Measurements from ENCODE around the gene SPOPL. TPM values are rescaled to one million over a fixed set of nuclear protein-coding genes. Genes with fewer than 3 reads are reported as not detected.

Gene SPOPL
- total RNA-seq, 1 experiment from 2014 or later: 7.6 TPM

- no peak for DNase-seq (ENCODE audit: low read depth, low spot score)
- in situ Hi-C loops (cut with HindIII; ENCODE audit: low pct_unique_long_range_greater_than_20kb, low sequenced_read_pairs): no loop called here
Measured at GRCh38 chr2:138617026-138617425, 115.5 kb downstream of the SPOPL start.

- DNase-seq (ENCODE audit: low read depth, low spot score): no peak
- in situ Hi-C loops (cut with HindIII; ENCODE audit: low pct_unique_long_range_greater_than_20kb, low sequenced_read_pairs): no loop called here
Measured at GRCh38 chr2:138618971-138619370, 117.4 kb downstream of the SPOPL start.

- in situ Hi-C loops (cut with HindIII; ENCODE audit: low pct_unique_long_range_greater_than_20kb, low sequenced_read_pairs): no loop called here
- DNase-seq (ENCODE audit: low read depth, low spot score): no peak
Measured at GRCh38 chr2:138620431-138620830, 118.9 kb downstream of the SPOPL start.

DNA sequence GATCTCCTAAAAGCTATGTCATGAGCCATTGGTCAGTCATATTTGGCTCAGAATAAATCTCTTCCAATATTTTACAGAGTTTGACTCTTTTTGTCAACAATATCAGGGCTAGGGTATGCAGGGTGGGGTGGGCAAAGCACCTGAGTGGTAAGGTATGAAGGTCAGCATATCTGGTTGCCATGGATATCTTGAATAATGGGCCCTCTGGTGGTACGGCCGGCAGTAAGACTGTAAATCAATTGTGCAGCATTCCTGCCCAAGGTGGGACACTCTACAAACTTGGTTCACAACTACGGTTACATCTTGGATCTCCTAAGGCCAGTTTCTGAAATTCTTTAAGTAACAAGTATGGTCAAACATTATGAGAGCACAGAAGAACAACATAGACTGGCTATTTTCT, 119.6 kb downstream of the SPOPL start:
- no peak for DNase-seq (ENCODE audit: low read depth, low spot score)
- in situ Hi-C loops (cut with HindIII; ENCODE audit: low pct_unique_long_range_greater_than_20kb, low sequenced_read_pairs): no loop called here

GRCh38 chr2:138622613-138623012, 121.0 kb downstream of the SPOPL start:
- no peak for DNase-seq (ENCODE audit: low read depth, low spot score)
- in situ Hi-C loops (cut with HindIII; ENCODE audit: low pct_unique_long_range_greater_than_20kb, low sequenced_read_pairs): no loop called here

All from SK-MEL-5 (cell line).